BLaER1 (cell line): Measurements from ENCODE around the gene IL1RL1.

Experiments used
- H3K27ac ChIP-seq: shearing (Covaris generic); formaldehyde crosslinking; 2 replicates; pipeline ENCODE4 v1.8.1; 2022
- H3K27me3 ChIP-seq: shearing (Covaris generic); formaldehyde crosslinking; 2 replicates; pipeline ENCODE4 v1.8.1; 2022
- H3K36me3 ChIP-seq: shearing (Covaris generic); formaldehyde crosslinking; 2 replicates; pipeline ENCODE4 v1.8.1; 2022
- H3K4me1 ChIP-seq: shearing (Covaris generic); formaldehyde crosslinking; 2 replicates; pipeline ENCODE4 v1.8.1; 2022
- H3K4me2 ChIP-seq: shearing (Covaris generic); formaldehyde crosslinking; 2 replicates; pipeline ENCODE4 v1.8.1; 2022
- H3K4me3 ChIP-seq: shearing (Covaris generic); formaldehyde crosslinking; 2 replicates; pipeline ENCODE4 v1.8.1; 2022
- H3K9ac ChIP-seq: shearing (Covaris generic); formaldehyde crosslinking; 2 replicates; pipeline ENCODE4 v1.8.1; 2022
- H3K9me3 ChIP-seq: shearing (Covaris generic); formaldehyde crosslinking; 2 replicates; pipeline ENCODE4 v1.8.1; 2022
- H4K20me1 ChIP-seq: shearing (Covaris generic); formaldehyde crosslinking; 2 replicates; pipeline ENCODE4 v1.8.1; 2022
- Cebpa-rat ChIP-seq: shearing (Covaris generic); IDR thresholded peaks from 2 replicates; pipeline ENCODE4 v1.8.1; 2022

Gene IL1RL1

GRCh38 chr2:102361632-102362241 lies 50.4 kb downstream of the IL1RL1 start:
- H3K27me3 ChIP-seq: peaks cover 4% of the 10 kb centered on the region; the same call in 1 of the 2 replicates
- H3K9me3 ChIP-seq: peaks cover 22% of the 10 kb centered on the region
- H3K4me3 ChIP-seq: no peak overlapping the region
- H3K27ac ChIP-seq: no peak overlapping the region
- H3K9ac ChIP-seq: no peak overlapping the region
- H3K36me3 ChIP-seq: no peaks in the 10 kb centered on the region
- no peaks in the 10 kb centered on the region for H4K20me1 ChIP-seq
- peaks cover 4% of the 10 kb centered on the region for H3K4me1 ChIP-seq
- TF ChIP-seq Cebpa-rat: no peak
- no peak overlapping the region for H3K4me2 ChIP-seq

- Histone ChIP-seq H3K4me1 (peaks cover 20% of the 10 kb centered on the region), H3K27me3 (no peaks in the 10 kb centered on the region), H4K20me1 (no peaks in the 10 kb centered on the region), H3K4me3 (no peak overlapping the region), H3K9ac (no peak overlapping the region), H3K36me3 (no peaks in the 10 kb centered on the region), H3K9me3 (peaks cover 27% of the 10 kb centered on the region), H3K4me2 (no peak overlapping the region), H3K27ac (no peak overlapping the region)
- no peak for TF ChIP-seq Cebpa-rat
These were observed 54.4 kb downstream of the IL1RL1 start for GRCh38 chr2:102365763-102366162.

GRCh38 chr2:102366406-102367112 lies 55.2 kb downstream of the IL1RL1 start:
- Histone ChIP-seq H4K20me1 (no peaks in the 10 kb centered on the region), H3K27me3 (no peaks in the 10 kb centered on the region), H3K9me3 (peaks cover 27% of the 10 kb centered on the region), H3K9ac (no peak overlapping the region), H3K27ac (no peak overlapping the region), H3K4me2 (peak overlapping the region; percentile 55), H3K36me3 (no peaks in the 10 kb centered on the region), H3K4me3 (no peak overlapping the region), H3K4me1 (peaks cover 20% of the 10 kb centered on the region)
- no peak for TF ChIP-seq Cebpa-rat

GRCh38 chr2:102367331-102367971 lies 56.1 kb downstream of the IL1RL1 start:
- no peaks in the 10 kb centered on the region for H3K27me3 ChIP-seq
- no peaks in the 10 kb centered on the region for H4K20me1 ChIP-seq
- no peak overlapping the region for H3K4me3 ChIP-seq
- H3K4me2 ChIP-seq: peak overlapping the region; percentile 55
- H3K27ac ChIP-seq: no peak overlapping the region
- H3K9me3 ChIP-seq: peaks cover 27% of the 10 kb centered on the region
- peaks cover 20% of the 10 kb centered on the region for H3K4me1 ChIP-seq
- H3K9ac ChIP-seq: no peak overlapping the region
- H3K36me3 ChIP-seq: no peaks in the 10 kb centered on the region
- no peak for TF ChIP-seq Cebpa-rat

GRCh38 chr2:102368461-102369109 lies 57.2 kb downstream of the IL1RL1 start:
- Histone ChIP-seq H3K4me1 (peaks cover 20% of the 10 kb centered on the region), H3K9ac (no peak overlapping the region), H3K4me2 (no peak overlapping the region), H3K4me3 (no peak overlapping the region), H3K36me3 (no peaks in the 10 kb centered on the region), H3K27ac (no peak overlapping the region), H3K27me3 (no peaks in the 10 kb centered on the region), H4K20me1 (no peaks in the 10 kb centered on the region), H3K9me3 (peaks cover 28% of the 10 kb centered on the region)
- no peak for TF ChIP-seq Cebpa-rat

GRCh38 chr2:102369866-102370265 lies 58.5 kb downstream of the IL1RL1 start:
- Histone ChIP-seq H3K4me2 (no peak overlapping the region), H3K9me3 (peaks cover 27% of the 10 kb centered on the region), H3K27ac (no peak overlapping the region), H3K9ac (no peak overlapping the region), H3K4me1 (peaks cover 20% of the 10 kb centered on the region), H4K20me1 (no peaks in the 10 kb centered on the region), H3K4me3 (no peak overlapping the region), H3K27me3 (no peaks in the 10 kb centered on the region), H3K36me3 (no peaks in the 10 kb centered on the region)
- TF ChIP-seq Cebpa-rat: no peak

- H4K20me1 ChIP-seq: no peaks in the 10 kb centered on the region
- no peaks in the 10 kb centered on the region for H3K36me3 ChIP-seq
- no peaks in the 10 kb centered on the region for H3K27me3 ChIP-seq
- H3K9ac ChIP-seq: no peak overlapping the region
- H3K9me3 ChIP-seq: peaks cover 3% of the 10 kb centered on the region; the same call in 1 of the 2 replicates
- no peaks in the 10 kb centered on the region for H3K4me1 ChIP-seq
- no peak overlapping the region for H3K4me3 ChIP-seq
- H3K4me2 ChIP-seq: no peak overlapping the region
- no peak overlapping the region for H3K27ac ChIP-seq
- TF ChIP-seq Cebpa-rat: no peak
These were observed 64.8 kb downstream of the IL1RL1 start for GRCh38 chr2:102376052-102376591.

GRCh38 chr2:102383722-102384121 lies 72.4 kb downstream of the IL1RL1 start:
- H3K9me3 ChIP-seq: peaks cover 20% of the 10 kb centered on the region
- H3K27ac ChIP-seq: no peak overlapping the region
- no peaks in the 10 kb centered on the region for H3K27me3 ChIP-seq
- no peak overlapping the region for H3K4me3 ChIP-seq
- H3K4me2 ChIP-seq: no peak overlapping the region
- no peaks in the 10 kb centered on the region for H3K4me1 ChIP-seq
- no peak for TF ChIP-seq Cebpa-rat
- no peaks in the 10 kb centered on the region for H3K36me3 ChIP-seq
- H3K9ac ChIP-seq: no peak overlapping the region
- no peaks in the 10 kb centered on the region for H4K20me1 ChIP-seq

GRCh38 chr2:102385522-102385921 lies 74.2 kb downstream of the IL1RL1 start:
- H3K9ac ChIP-seq: no peak overlapping the region
- TF ChIP-seq Cebpa-rat: no peak
- no peaks in the 10 kb centered on the region for H3K36me3 ChIP-seq
- H3K4me3 ChIP-seq: no peak overlapping the region
- H3K27ac ChIP-seq: no peak overlapping the region
- peaks cover 20% of the 10 kb centered on the region for H3K9me3 ChIP-seq
- no peaks in the 10 kb centered on the region for H4K20me1 ChIP-seq
- H3K27me3 ChIP-seq: no peaks in the 10 kb centered on the region
- no peak overlapping the region for H3K4me2 ChIP-seq
- H3K4me1 ChIP-seq: no peaks in the 10 kb centered on the region
